Heart left ventricle (tissue), 16 donors: ENCODE measurements around the gene GNG7. TPM values are rescaled to one million over a fixed set of nuclear protein-coding genes. Genes with fewer than 3 reads are reported as not detected.
"Not testable (repeated sequence)": the region's sequence is repeated elsewhere in the genome, so short reads cannot be mapped to it uniquely, and the experiment has no call there.

ENCODE experiments used
- ATAC-seq, 4 donors: fragments of 200-7000 bp; cut with Tn5 transposase; one replicate each; pipeline ENCODE4 v1.9.1; 2020 to 2022; ENCODE audit warnings: moderate library complexity in 4 of 4, mild to moderate bottlenecking in 3 of 4, moderate number of reproducible peaks in 1 of 4
- DNase-seq, 5 donors: peaks; one replicate each; pipeline ENCODE4 v3.0.0-alpha.2; 2020
- H3K27ac ChIP-seq, 12 donors: fragments of 200-600 bp; sonication (generic) in 4 of 12; one replicate each; pipeline versions ENCODE4 v1.5.0 to v1.8.0; 2016 to 2022; ENCODE audit warnings: mild to moderate bottlenecking in 2 of 12
- H3K27me3 ChIP-seq, 9 donors: fragments of 200-600 bp; sonication (generic) in 2 of 9; one replicate each; pipeline versions ENCODE4 v1.5.1 to v1.8.0; 2016 to 2022; ENCODE audit warnings: mild to moderate bottlenecking in 3 of 9
- H3K36me3 ChIP-seq, 9 donors: fragments of 200-600 bp; sonication (generic) in 2 of 9; one replicate each; pipeline versions ENCODE4 v1.5.0 to v1.8.0; 2018 to 2022; ENCODE audit warnings: mild to moderate bottlenecking in 2 of 9
- H3K4me1 ChIP-seq, 12 donors: fragments of 200-600 bp; sonication (generic) in 4 of 12; one replicate each; pipeline versions ENCODE4 v1.5.0 to v1.8.0; 2016 to 2022; ENCODE audit warnings: mild to moderate bottlenecking in 3 of 12
- H3K4me3 ChIP-seq, 12 donors: fragments of 200-600 bp; sonication (generic) in 4 of 12; one replicate each; pipeline versions ENCODE4 v1.5.0 to v1.8.0; 2017 to 2022; ENCODE audit warnings: mild to moderate bottlenecking in 9 of 12, moderate library complexity in 4 of 12
- H3K9me3 ChIP-seq, 12 donors: fragments of 200-600 bp; sonication (generic) in 4 of 12; one replicate each; pipeline versions ENCODE4 v1.5.0 to v1.8.0; 2016 to 2022; ENCODE audit warnings: mild to moderate bottlenecking in 1 of 12
- CTCF ChIP-seq, 12 donors: fragments of 200-600 bp; sonication (generic) in 4 of 12; IDR thresholded peaks; one replicate each; pipeline versions ENCODE4 v1.5.0 to v1.8.0; 2018 to 2022; ENCODE audit warnings: antibody characterized with exemption in 12 of 12, mild to moderate bottlenecking in 5 of 12
- POLR2A ChIP-seq, 2 donors: fragments of 450-650 bp; IDR thresholded peaks; one replicate each; pipeline ENCODE4 v1.6.1; 2017; ENCODE audit warnings: antibody characterized with exemption in 2 of 2, mild to moderate bottlenecking in 2 of 2, moderate library complexity in 2 of 2
- WGBS, 4 donors: extraction: QIAGEN DNeasy Blood & Tissue Kit in 2 of 4; methylation state at CpG; one replicate each; pipeline versions ENCODE4 v1.1.5 to v1.1.7; 2013 to 2018; 5-methylcytosine and 5-hydroxymethylcytosine counted together
- intact Hi-C, 10 donors: fragments of 100-400 bp; cut with DNase I; formaldehyde crosslinking; loops; one replicate each; pipeline versions ENCODE4 v1.11.1 to v1.14.2; 2022
- polyA plus RNA-seq, 2 donors: library from polyadenylated mRNA; stranded (reverse); fragments of 200-250 nt; gene quantifications; one replicate each; pipeline ENCODE4 v1.2.3, GENCODE V29; 2013
- total RNA-seq, 9 donors: library from RNA; depleted of rRNA in 2 of 9; stranded (reverse); fragments of >200 nt in 2 of 9; fragmentation: NEBNext Ultra II Directional in 3 of 9; extraction: Animal tissue kit (Norgen Biotek cat#: 25700) in 3 of 9; gene quantifications; one replicate each; pipeline versions ENCODE4 v1.1.0 to v1.2.4, GENCODE V29; 2016 to 2023
- donor health status: ischemic (EF 13 %, LVEDD 7.1; RV severe dilation, severe dysfunction).
- donor health status: healthy with polysubstance abuse.
- donor health status: DM: no; HTN: yes; CAD: no.
- donor health status: DM: no; HTN: no; CAD: no.
- donor health status: ischemic (EF 25% LVEDD 6.9; RV normal size, moderate dysfunction).
- donor health status: ischemic (EF 25% LVEDD 5.7; RV mildly dilated, moderate dysfunction).
- donor health status: healthy.
- donor health status: DM: yes; HTN: yes; CAD: no.
- donor health status: ischemic (EF 35%, LVEDD 5.7; RV mildly dilated, moderate dysfunction).
- donor health status: nonischemic (EF 11% LVEDD 7.7; RV severe dilation, severe dysfunction).
- donor health status: DM: yes; HTN: yes; CAD: no.
- donor health status: PGD.
- donor health status: ischemic (EF 29% LVEDD 5.4; RV normal size, mild dysfunction).
- donor health status: nonischemic (EF 23%, LVEDD 6.1; RV moderate dilation, normal function).

The GNG7 gene
- total and polyA plus RNA-seq, 11 donors: 11.7 to 46.4 (median 24.0) TPM

DNA sequence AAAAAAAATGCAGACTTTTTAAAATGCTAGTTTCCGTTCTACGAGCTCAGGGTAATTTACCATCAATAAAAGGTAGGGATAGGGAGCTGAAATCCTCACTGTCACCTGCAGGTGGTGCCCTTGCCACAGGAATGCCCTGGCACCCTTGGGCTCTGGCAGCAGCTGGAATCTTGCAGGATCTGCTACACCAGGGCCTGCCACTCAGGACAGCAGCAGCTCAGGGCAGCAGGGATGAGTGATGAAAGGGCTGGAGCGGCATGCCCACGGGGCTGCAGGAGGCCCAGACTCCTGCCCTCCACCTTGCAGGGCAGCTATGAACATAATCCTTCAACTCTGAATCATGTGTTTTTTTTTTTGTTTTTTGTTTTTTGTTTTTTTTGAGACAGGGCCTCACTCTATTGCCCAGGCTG, 54.0 kb downstream of the GNG7 start:
- Histone ChIP-seq H3K27me3 (no peaks in the 10 kb centered on the region), H3K4me1 (peaks cover 0 to 3% (median 0%) of the 10 kb centered on the region in 12 donors), H3K4me3 (no peak overlapping the region), H3K36me3 (no peaks in the 10 kb centered on the region), H3K9me3 (peaks cover 0 to 4% (median 0%) of the 10 kb centered on the region in 12 donors), H3K27ac (no peak overlapping the region)
- ATAC-seq: peak; percentile 61 to 91 (median 89)
- TF ChIP-seq CTCF (IDR thresholded peaks at IDR 0.05) (peak; percentile 65 to 85 (median 72)), POLR2A (IDR thresholded peaks at IDR 0.05) (no peak)
- DNase-seq: peak; percentile 68 to 84 (median 72)
- intact Hi-C loops: loop anchor here in 9 of 10 donors (1.0 to 10.0 kb wide), 7 partner anchors 100 to 226 kb away; partner anchors contain the start of gene ZNF556 (in 2 of the 9)
- whole genome bisulfite sequencing, 4 donors: 44 to 55% (median 49%) methylated on average over 4 of the region's 4 CpGs

- TF ChIP-seq POLR2A (IDR thresholded peaks at IDR 0.05) (no peak), CTCF (IDR thresholded peaks at IDR 0.05) (no peak)
- 55 to 71% (median 60%) methylated on average over 5 of the region's 5 CpGs for WGBS, 4 donors
- Histone ChIP-seq H3K27ac (no peak overlapping the region), H3K4me3 (no peak overlapping the region), H3K4me1 (peaks cover 0 to 3% (median 0%) of the 10 kb centered on the region in 12 donors), H3K27me3 (no peaks in the 10 kb centered on the region), H3K9me3 (peaks cover 0 to 4% (median 0%) of the 10 kb centered on the region in 12 donors), H3K36me3 (no peaks in the 10 kb centered on the region)
- intact Hi-C loops: loop anchor here in 9 of 10 donors (1.0 to 10.0 kb wide), 7 partner anchors 101 to 227 kb away; partner anchors contain the start of gene ZNF556 (in 2 of the 9)
- ATAC-seq: no peak
- no peak for DNase-seq
These were observed 54.4 kb downstream of the GNG7 start for GRCh38 chr19:2648099-2648498.

GRCh38 chr19:2646866-2647535, 55.5 kb downstream of the GNG7 start:
- H3K36me3 ChIP-seq: no peaks in the 10 kb centered on the region
- intact Hi-C loops: loop anchor here in 7 of 10 donors (5.0 to 10.0 kb wide), 5 partner anchors 105 to 228 kb away; partner anchors contain the start of gene ZNF556 (in 2 of the 7)
- 72 to 86% (median 82%) methylated on average over 16 to 20 of the region's 20 CpGs for WGBS, 4 donors
- H3K27me3 ChIP-seq: no peaks in the 10 kb centered on the region
- no peak overlapping the region for H3K27ac ChIP-seq
- no peak for ATAC-seq
- H3K4me1 ChIP-seq: peaks cover 0 to 3% (median 0%) of the 10 kb centered on the region in 12 donors
- peaks cover 0 to 4% (median 0%) of the 10 kb centered on the region in 12 donors for H3K9me3 ChIP-seq
- TF ChIP-seq POLR2A (IDR thresholded peaks at IDR 0.05): no peak
- TF ChIP-seq CTCF (IDR thresholded peaks at IDR 0.05): no peak
- no peak overlapping the region for H3K4me3 ChIP-seq
- no peak for DNase-seq

GRCh38 chr19:2645826-2646225, 56.7 kb downstream of the GNG7 start:
- ATAC-seq (no peak), DNase-seq (no peak)
- H3K4me1 ChIP-seq: peaks cover 0 to 1% (median 0%) of the 10 kb centered on the region in 12 donors
- TF ChIP-seq POLR2A (IDR thresholded peaks at IDR 0.05): no peak
- TF ChIP-seq CTCF (IDR thresholded peaks at IDR 0.05): no peak
- H3K27ac ChIP-seq: no peak overlapping the region
- no peaks in the 10 kb centered on the region for H3K27me3 ChIP-seq
- intact Hi-C loops: loop anchor here in 7 of 10 donors (5.0 to 10.0 kb wide), 5 partner anchors 106 to 229 kb away; partner anchors contain the start of gene ZNF556 (in 2 of the 7)
- H3K4me3 ChIP-seq: no peak overlapping the region
- WGBS, 4 donors: 90 to 92% (median 91%) methylated on average over 11 to 16 of the region's 16 CpGs
- no peaks in the 10 kb centered on the region for H3K36me3 ChIP-seq
- H3K9me3 ChIP-seq: peaks cover 0 to 4% (median 0%) of the 10 kb centered on the region in 12 donors

DNA sequence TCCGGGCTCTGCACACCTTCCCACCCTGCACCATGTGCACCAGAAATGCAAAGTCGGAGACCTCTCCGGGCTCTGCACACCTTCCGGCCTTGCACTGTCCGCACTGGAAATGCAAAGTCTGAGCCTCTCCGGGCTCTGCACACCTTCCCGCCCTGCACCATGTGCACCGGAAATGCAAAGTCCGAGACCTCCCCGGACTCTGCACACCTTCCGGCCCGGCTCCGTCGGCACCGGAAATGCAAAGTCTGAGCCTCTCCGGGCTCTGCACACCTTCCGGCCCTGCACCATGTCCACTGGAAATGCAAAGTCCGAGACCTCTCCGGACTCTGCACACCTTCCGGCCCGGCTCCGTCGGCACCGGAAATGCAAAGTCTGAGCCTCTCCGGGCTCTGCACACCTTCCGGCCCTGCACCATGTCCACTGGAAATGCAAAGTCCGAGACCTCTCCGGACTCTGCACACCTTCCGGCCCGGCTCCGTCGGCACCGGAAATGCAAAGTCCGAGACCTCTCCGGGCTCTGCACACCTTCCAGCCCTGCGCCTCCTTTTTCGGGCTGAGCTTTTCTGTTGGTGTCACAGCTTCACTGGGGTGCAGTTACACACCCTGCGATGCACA, 59.3 kb downstream of the GNG7 start:
- intact Hi-C loops: loop anchor here in 3 of 10 donors (5.0 to 10.0 kb wide), 3 partner anchors 109 to 232 kb away; partner anchors contain the start of gene ZNF556 (in 1 of the 3)
- not testable (repeated sequence) for H3K4me1 ChIP-seq, DNase-seq, H3K4me3 ChIP-seq, H3K9me3 ChIP-seq, H3K27me3 ChIP-seq, ATAC-seq, H3K36me3 ChIP-seq, H3K27ac ChIP-seq
- 87 to 94% (median 92%) methylated on average over 36 to 38 of the region's 38 CpGs for WGBS, 4 donors
